Prostate gland (tissue), 2 donors: Measurements from ENCODE around the gene TOPBP1.

Source experiments
- POLR2A ChIP-seq: fragments of 450-650 bp; IDR thresholded peaks from one replicate; pipeline ENCODE4 v1.6.1; 2016; ENCODE audit warnings: antibody characterized with exemption, mild to moderate bottlenecking
- POLR2AphosphoS5 ChIP-seq: sonication (generic); formaldehyde crosslinking; IDR thresholded peaks from one replicate; pipeline ENCODE4 v1.6.1; 2017; ENCODE audit warnings: antibody characterized with exemption
- TF ChIP-seq, protein P1 (sequence below), 4 experiments: fragments of 200-600 bp in 2 of 4; fragments of 450-650 bp in 2 of 4; sonication (generic) in 2 of 4; IDR thresholded peaks; 1 replicate in 3 of 4; 2 replicates in 1 of 4; pipeline ENCODE4 v1.5.1; 2016 to 2019; ENCODE audit warnings: antibody characterized with exemption in 4 of 4, mild to moderate bottlenecking in 2 of 4, moderate library complexity in 2 of 4

- TF ChIP-seq, protein P1, sequence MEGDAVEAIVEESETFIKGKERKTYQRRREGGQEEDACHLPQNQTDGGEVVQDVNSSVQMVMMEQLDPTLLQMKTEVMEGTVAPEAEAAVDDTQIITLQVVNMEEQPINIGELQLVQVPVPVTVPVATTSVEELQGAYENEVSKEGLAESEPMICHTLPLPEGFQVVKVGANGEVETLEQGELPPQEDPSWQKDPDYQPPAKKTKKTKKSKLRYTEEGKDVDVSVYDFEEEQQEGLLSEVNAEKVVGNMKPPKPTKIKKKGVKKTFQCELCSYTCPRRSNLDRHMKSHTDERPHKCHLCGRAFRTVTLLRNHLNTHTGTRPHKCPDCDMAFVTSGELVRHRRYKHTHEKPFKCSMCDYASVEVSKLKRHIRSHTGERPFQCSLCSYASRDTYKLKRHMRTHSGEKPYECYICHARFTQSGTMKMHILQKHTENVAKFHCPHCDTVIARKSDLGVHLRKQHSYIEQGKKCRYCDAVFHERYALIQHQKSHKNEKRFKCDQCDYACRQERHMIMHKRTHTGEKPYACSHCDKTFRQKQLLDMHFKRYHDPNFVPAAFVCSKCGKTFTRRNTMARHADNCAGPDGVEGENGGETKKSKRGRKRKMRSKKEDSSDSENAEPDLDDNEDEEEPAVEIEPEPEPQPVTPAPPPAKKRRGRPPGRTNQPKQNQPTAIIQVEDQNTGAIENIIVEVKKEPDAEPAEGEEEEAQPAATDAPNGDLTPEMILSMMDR (IDR thresholded peaks at IDR 0.05), result no peak
- TF ChIP-seq POLR2A, result no peak
- TF ChIP-seq POLR2AphosphoS5, result no peak
These were observed 40.0 kb upstream of the TOPBP1 start for GRCh38 chr3:133701435-133702358.
